ENCODE results near the gene ENTHD1. TPM values are rescaled to one million over a fixed set of nuclear protein-coding genes. Genes with fewer than 3 reads are reported as not detected.
A peak's percentile ranks its signal among the peaks of the same experiment; 100 is the strongest.

Gene ENTHD1
- total RNA-seq, 2 experiments from 2014 or later: 0.41 to 0.95 TPM

GRCh38 chr22:39773976-39774539, 119.5 kb downstream of the ENTHD1 start:
- ChIA-PET CTCF (interaction anchor here (1.8 to 2.3 kb wide), 3 partner anchors 33 to 262 kb away, joined by 4 to 7 read pairs (median 5); no protein-coding TSS in a partner anchor), POLR2A (interaction anchor here (1.2 kb wide), 1 partner anchor 66 kb away, joined by 3 read pairs; no protein-coding TSS in a partner anchor)
- peaks cover 24% of the 10 kb centered on the region for H3K4me1 Mint-ChIP-seq (ENCODE audit: low read depth)
- H3K9me3 Mint-ChIP-seq: peaks cover 5% of the 10 kb centered on the region
- H3K27ac Mint-ChIP-seq: no peak overlapping the region
- intact Hi-C loops (cut with micrococcal nuclease): loop anchor here (2.0 kb wide), 1 partner anchor 27 kb away; no protein-coding TSS in a partner anchor
- no peaks in the 10 kb centered on the region for H3K27me3 Mint-ChIP-seq
- H3K36me3 Mint-ChIP-seq: no peaks in the 10 kb centered on the region
- peak; percentile 50 for DNase-seq
- no peak overlapping the region for H3K4me3 Mint-ChIP-seq

GRCh38 chr22:39773503-39773902, 120.1 kb downstream of the ENTHD1 start:
- Mint-ChIP-seq H3K9me3 (peaks cover 5% of the 10 kb centered on the region), H3K4me1 (ENCODE audit: low read depth) (peaks cover 24% of the 10 kb centered on the region), H3K27ac (no peak overlapping the region), H3K36me3 (no peaks in the 10 kb centered on the region), H3K4me3 (no peak overlapping the region), H3K27me3 (no peaks in the 10 kb centered on the region)
- POLR2A ChIA-PET: interaction anchor here (1.2 kb wide), 1 partner anchor 67 kb away, joined by 3 read pairs; no protein-coding TSS in a partner anchor
- DNase-seq: no peak
- CTCF ChIA-PET: interaction anchor here (1.8 to 2.3 kb wide), 3 partner anchors 34 to 263 kb away, joined by 4 to 7 read pairs (median 5); no protein-coding TSS in a partner anchor
- intact Hi-C loops (cut with micrococcal nuclease): no loop called here

GRCh38 chr22:39771486-39771885, 122.1 kb downstream of the ENTHD1 start:
- Mint-ChIP-seq H3K4me1 (ENCODE audit: low read depth) (peaks cover 18% of the 10 kb centered on the region), H3K36me3 (no peaks in the 10 kb centered on the region), H3K4me3 (no peak overlapping the region), H3K9me3 (peaks cover 5% of the 10 kb centered on the region), H3K27ac (no peak overlapping the region), H3K27me3 (no peaks in the 10 kb centered on the region)
- intact Hi-C loops (cut with micrococcal nuclease): no loop called here
- ChIA-PET POLR2A (no interaction called here), CTCF (no interaction called here)
- DNase-seq: no peak

- no peaks in the 10 kb centered on the region for H3K9me3 Mint-ChIP-seq
- no peak overlapping the region for H3K4me3 Mint-ChIP-seq
- no peaks in the 10 kb centered on the region for H3K36me3 Mint-ChIP-seq
- intact Hi-C loops (cut with micrococcal nuclease): no loop called here
- no peak for DNase-seq
- H3K4me1 Mint-ChIP-seq (ENCODE audit: low read depth): no peaks in the 10 kb centered on the region
- CTCF ChIA-PET: interaction anchor here (0.8 to 1.3 kb wide), 3 partner anchors 17 to 231 kb away, joined by 3 read pairs; no protein-coding TSS in a partner anchor
- POLR2A ChIA-PET: no interaction called here
- no peak overlapping the region for H3K27ac Mint-ChIP-seq
- H3K27me3 Mint-ChIP-seq: no peaks in the 10 kb centered on the region
These were observed 127.9 kb downstream of the ENTHD1 start for GRCh38 chr22:39765661-39766060.

GRCh38 chr22:39765046-39765445, 128.5 kb downstream of the ENTHD1 start:
- Mint-ChIP-seq H3K4me1 (ENCODE audit: low read depth) (no peaks in the 10 kb centered on the region), H3K36me3 (no peaks in the 10 kb centered on the region), H3K27ac (no peak overlapping the region), H3K27me3 (no peaks in the 10 kb centered on the region), H3K9me3 (no peaks in the 10 kb centered on the region), H3K4me3 (no peak overlapping the region)
- intact Hi-C loops (cut with micrococcal nuclease): no loop called here
- ChIA-PET POLR2A (no interaction called here), CTCF (interaction anchor here (0.8 to 1.3 kb wide), 2 partner anchors 43 to 231 kb away, joined by 3 read pairs; no protein-coding TSS in a partner anchor)
- no peak for DNase-seq

- intact Hi-C loops (cut with micrococcal nuclease): no loop called here
- H3K4me3 Mint-ChIP-seq: no peak overlapping the region
- H3K9me3 Mint-ChIP-seq: no peaks in the 10 kb centered on the region
- no peaks in the 10 kb centered on the region for H3K4me1 Mint-ChIP-seq (ENCODE audit: low read depth)
- DNase-seq: no peak
- ChIA-PET CTCF (interaction anchor here (0.7 kb wide), 1 partner anchor 45 kb away, joined by 3 read pairs; no protein-coding TSS in a partner anchor), POLR2A (no interaction called here)
- H3K27ac Mint-ChIP-seq: no peak overlapping the region
- H3K36me3 Mint-ChIP-seq: no peaks in the 10 kb centered on the region
- no peaks in the 10 kb centered on the region for H3K27me3 Mint-ChIP-seq
These were observed 130.3 kb downstream of the ENTHD1 start for GRCh38 chr22:39763276-39763675.

GRCh38 chr22:39750759-39751158, 142.8 kb downstream of the ENTHD1 start:
- ChIA-PET CTCF (no interaction called here), POLR2A (no interaction called here)
- Mint-ChIP-seq H3K27ac (no peak overlapping the region), H3K9me3 (no peaks in the 10 kb centered on the region), H3K4me3 (no peak overlapping the region), H3K36me3 (no peaks in the 10 kb centered on the region), H3K4me1 (ENCODE audit: low read depth) (peaks cover 17% of the 10 kb centered on the region), H3K27me3 (no peaks in the 10 kb centered on the region)
- intact Hi-C loops (cut with micrococcal nuclease): no loop called here
- DNase-seq: no peak

GRCh38 chr22:39748877-39749276, 144.7 kb downstream of the ENTHD1 start:
- DNase-seq: no peak
- no peak overlapping the region for H3K27ac Mint-ChIP-seq
- POLR2A ChIA-PET: no interaction called here
- intact Hi-C loops (cut with micrococcal nuclease): loop anchor here (10.0 kb wide), 1 partner anchor 116 kb away; no protein-coding TSS in a partner anchor
- H3K4me1 Mint-ChIP-seq (ENCODE audit: low read depth): peaks cover 22% of the 10 kb centered on the region
- CTCF ChIA-PET: interaction anchor here (0.8 to 0.9 kb wide), 2 partner anchors 17 to 273 kb away, joined by 3 read pairs; no protein-coding TSS in a partner anchor
- H3K4me3 Mint-ChIP-seq: no peak overlapping the region
- no peaks in the 10 kb centered on the region for H3K27me3 Mint-ChIP-seq
- no peaks in the 10 kb centered on the region for H3K9me3 Mint-ChIP-seq
- H3K36me3 Mint-ChIP-seq: no peaks in the 10 kb centered on the region

GRCh38 chr22:39746600-39747262, 146.8 kb downstream of the ENTHD1 start:
- Mint-ChIP-seq H3K27me3 (no peaks in the 10 kb centered on the region), H3K9me3 (no peaks in the 10 kb centered on the region), H3K27ac (no peak overlapping the region), H3K4me1 (ENCODE audit: low read depth) (peaks cover 21% of the 10 kb centered on the region), H3K4me3 (no peak overlapping the region), H3K36me3 (no peaks in the 10 kb centered on the region)
- peak; percentile 39 for DNase-seq
- ChIA-PET POLR2A (no interaction called here), CTCF (interaction anchor here (0.7 kb wide), 1 partner anchor 11 kb away, joined by 3 read pairs; no protein-coding TSS in a partner anchor)
- intact Hi-C loops (cut with micrococcal nuclease): loop anchor here (2.0 to 10.0 kb wide), 2 partner anchors 28 to 118 kb away; no protein-coding TSS in a partner anchor

GRCh38 chr22:39745789-39746188, 147.8 kb downstream of the ENTHD1 start:
- Mint-ChIP-seq H3K27ac (no peak overlapping the region), H3K9me3 (no peaks in the 10 kb centered on the region), H3K4me1 (ENCODE audit: low read depth) (peaks cover 17% of the 10 kb centered on the region), H3K36me3 (no peaks in the 10 kb centered on the region), H3K27me3 (no peaks in the 10 kb centered on the region), H3K4me3 (no peak overlapping the region)
- intact Hi-C loops (cut with micrococcal nuclease): loop anchor here (2.0 to 10.0 kb wide), 2 partner anchors 29 to 119 kb away; no protein-coding TSS in a partner anchor
- ChIA-PET POLR2A (no interaction called here), CTCF (interaction anchor here (0.6 kb wide), 1 partner anchor 121 kb away, joined by 3 read pairs; no protein-coding TSS in a partner anchor)
- DNase-seq: no peak

GRCh38 chr22:39744353-39744752, 149.2 kb downstream of the ENTHD1 start:
- no peaks in the 10 kb centered on the region for H3K36me3 Mint-ChIP-seq
- no peak overlapping the region for H3K4me3 Mint-ChIP-seq
- intact Hi-C loops (cut with micrococcal nuclease): loop anchor here (10.0 kb wide), 1 partner anchor 120 kb away; no protein-coding TSS in a partner anchor
- H3K4me1 Mint-ChIP-seq (ENCODE audit: low read depth): peaks cover 15% of the 10 kb centered on the region
- peaks cover 3% of the 10 kb centered on the region for H3K9me3 Mint-ChIP-seq
- ChIA-PET CTCF (no interaction called here), POLR2A (no interaction called here)
- H3K27me3 Mint-ChIP-seq: no peaks in the 10 kb centered on the region
- no peak for DNase-seq
- H3K27ac Mint-ChIP-seq: no peak overlapping the region

GRCh38 chr22:39743935-39744334, 149.6 kb downstream of the ENTHD1 start:
- intact Hi-C loops (cut with micrococcal nuclease): loop anchor here (10.0 kb wide), 1 partner anchor 121 kb away; no protein-coding TSS in a partner anchor
- Mint-ChIP-seq H3K27ac (no peak overlapping the region), H3K9me3 (peaks cover 5% of the 10 kb centered on the region), H3K36me3 (no peaks in the 10 kb centered on the region), H3K4me1 (ENCODE audit: low read depth) (peaks cover 15% of the 10 kb centered on the region), H3K4me3 (no peak overlapping the region), H3K27me3 (no peaks in the 10 kb centered on the region)
- ChIA-PET CTCF (no interaction called here), POLR2A (no interaction called here)
- no peak for DNase-seq
